Kidney epithelial cell (primary cell): ENCODE measurements around the gene GMPPB. TPM values are rescaled to one million over a fixed set of nuclear protein-coding genes. Genes with fewer than 3 reads are reported as not detected.
A peak's percentile ranks its signal among the peaks of the same experiment; 100 is the strongest.

ENCODE experiments used
- DNase-seq: peaks from one replicate; pipeline ENCODE4 v3.0.0-alpha.2; 2010; ENCODE audit warnings: low read depth
- H3K27me3 ChIP-seq: 2 replicates; pipeline ENCODE4 v1.6.0; 2011; ENCODE audit warnings: low read length; ENCODE audit not compliant: control insufficient read depth, insufficient read depth
- H3K36me3 ChIP-seq: 2 replicates; pipeline ENCODE4 v1.5.1; 2011; ENCODE audit warnings: low read length; ENCODE audit not compliant: control insufficient read depth, insufficient read depth
- H3K4me3 ChIP-seq: 2 replicates; pipeline ENCODE4 v1.5.1; 2011; ENCODE audit warnings: low read depth, mild to moderate bottlenecking, control low read depth, low read length
- CTCF ChIP-seq: IDR thresholded peaks from 2 replicates; pipeline ENCODE4 v1.5.1; 2011; ENCODE audit warnings: mild to moderate bottlenecking, moderate library complexity, low read length, control low read depth, inconsistent platforms; ENCODE audit not compliant: insufficient read depth, poor library complexity, severe bottlenecking
- total RNA-seq: library from RNA; depleted of rRNA; stranded (reverse); fragments of >200 nt; gene quantifications from 2 replicates; pipeline ENCODE4 v1.2.3, GENCODE V29; 2015

GMPPB gene
- total RNA-seq = 44.0 and 53.2 TPM in 2 replicates

- peaks cover 1% of the 10 kb centered on the region for H3K36me3 ChIP-seq
- no peak for TF ChIP-seq CTCF
- H3K4me3 ChIP-seq = peak within 1 kb of the TSS; percentile 99
- H3K27me3 ChIP-seq = peaks cover 3% of the 10 kb centered on the region
- DNase-seq = peak; percentile 88
Observed at GRCh38 chr3:49723628-49724551, at the start of gene GMPPB. GMPPB (minus strand) TSS chr3:49723951; CDS start chr3:49723726, 225 bp downstream.

- DNase-seq = no peak
- H3K27me3 ChIP-seq = no peaks in the 10 kb centered on the region
- TF ChIP-seq CTCF = no peak
- no peaks in the 10 kb centered on the region for H3K36me3 ChIP-seq
- no peak overlapping the region for H3K4me3 ChIP-seq
Observed at GRCh38 chr3:49772703-49773102, 49.0 kb upstream of the GMPPB start.

GRCh38 chr3:49771340-49771938 is 47.7 kb upstream of the GMPPB start:
- H3K4me3 ChIP-seq = no peak overlapping the region
- H3K27me3 ChIP-seq = no peaks in the 10 kb centered on the region
- no peak for DNase-seq
- no peaks in the 10 kb centered on the region for H3K36me3 ChIP-seq
- TF ChIP-seq CTCF = no peak

GRCh38 chr3:49769926-49770325 is 46.2 kb upstream of the GMPPB start:
- Histone ChIP-seq H3K36me3 (no peaks in the 10 kb centered on the region), H3K27me3 (no peaks in the 10 kb centered on the region), H3K4me3 (no peak overlapping the region)
- DNase-seq = no peak
- no peak for TF ChIP-seq CTCF

GRCh38 chr3:49769286-49769915 is 45.6 kb upstream of the GMPPB start:
- no peak for TF ChIP-seq CTCF
- no peaks in the 10 kb centered on the region for H3K27me3 ChIP-seq

More at GRCh38 chr3:49769286-49769915, 45.6 kb upstream of the GMPPB start:
- Histone ChIP-seq H3K4me3 (no peak overlapping the region), H3K36me3 (no peaks in the 10 kb centered on the region)
- DNase-seq = no peak
